DLD1 (cell line): ENCODE data around the gene SLC11A1.

Experiments used
- in situ Hi-C: cut with HindIII; loops from 2 replicates; pipeline ENCODE4 v1.10.0; 2017; ENCODE audit warnings: low sequenced_read_pairs

SLC11A1 gene

GRCh38 chr2:218366621-218367414 is 15.3 kb upstream of the SLC11A1 start:
- in situ Hi-C loops: no loop called here

- in situ Hi-C loops: no loop called here
Observed at GRCh38 chr2:218367415-218368149, 14.5 kb upstream of the SLC11A1 start.

GRCh38 chr2:218368150-218368528 is 13.9 kb upstream of the SLC11A1 start:
- in situ Hi-C loops: no loop called here

- in situ Hi-C loops: no loop called here
Observed at GRCh38 chr2:218368621-218369153, 13.4 kb upstream of the SLC11A1 start.

GRCh38 chr2:218369330-218369729 is 12.7 kb upstream of the SLC11A1 start:
- in situ Hi-C loops: no loop called here

DNA sequence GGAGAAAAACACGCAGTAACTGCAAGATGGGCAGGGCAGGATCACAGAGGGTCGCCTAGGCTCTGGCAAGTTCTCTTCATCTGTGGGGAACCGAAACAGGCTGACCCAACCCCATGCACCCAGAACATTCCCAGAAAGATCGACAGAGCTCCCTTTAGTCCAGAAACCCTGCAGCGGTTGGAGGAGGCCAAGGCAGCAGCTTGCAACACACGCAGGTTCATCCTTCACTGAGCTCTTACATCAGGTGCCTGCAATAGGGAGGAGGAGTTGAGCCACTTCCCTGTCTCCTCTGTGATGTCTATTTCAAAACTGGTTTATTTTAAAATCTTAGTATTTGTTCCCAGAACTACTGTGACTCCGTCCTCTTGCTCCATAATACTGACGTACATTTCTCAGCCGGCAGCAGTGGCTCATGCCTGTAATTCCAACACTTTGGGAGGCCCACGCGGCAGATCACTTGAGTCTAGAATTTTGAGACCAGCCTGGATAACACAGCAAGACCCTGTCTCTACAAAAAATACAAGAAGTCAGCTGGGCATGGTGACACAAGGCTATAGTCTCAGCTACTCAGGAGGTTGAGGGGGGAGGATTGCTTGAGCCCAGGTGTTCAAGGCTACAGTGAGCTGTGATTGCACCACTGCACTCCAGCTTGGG is 11.5 kb upstream of the SLC11A1 start:
- in situ Hi-C loops: no loop called here

- in situ Hi-C loops: no loop called here
Observed at GRCh38 chr2:218371983-218372350, 10.1 kb upstream of the SLC11A1 start.

GRCh38 chr2:218374795-218375194 is 7.3 kb upstream of the SLC11A1 start:
- in situ Hi-C loops: no loop called here

DNA sequence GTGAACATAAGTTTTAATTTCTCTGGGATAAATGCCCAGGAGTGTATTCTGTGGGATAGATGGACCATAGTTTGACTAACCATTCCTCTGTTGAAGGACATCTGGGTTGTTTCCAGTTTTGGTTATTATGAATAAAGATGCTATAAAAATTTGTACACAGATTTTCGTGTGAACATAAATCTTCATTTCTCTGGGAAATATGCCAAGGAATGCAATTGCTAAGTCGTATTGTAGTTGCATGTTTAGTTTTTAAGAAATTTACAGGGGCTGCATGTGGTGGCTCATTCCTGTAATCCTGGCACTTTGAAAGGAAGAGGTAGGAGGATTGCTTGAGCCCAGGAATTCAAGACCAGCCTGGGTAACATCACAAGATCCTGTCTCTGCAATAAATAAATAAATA is 6.9 kb upstream of the SLC11A1 start:
- in situ Hi-C loops: no loop called here

- in situ Hi-C loops: no loop called here
Observed at GRCh38 chr2:218378053-218378452, 4.0 kb upstream of the SLC11A1 start.

GRCh38 chr2:218382785-218383184 is 712 bp downstream of the SLC11A1 start:
- in situ Hi-C loops: no loop called here

DNA sequence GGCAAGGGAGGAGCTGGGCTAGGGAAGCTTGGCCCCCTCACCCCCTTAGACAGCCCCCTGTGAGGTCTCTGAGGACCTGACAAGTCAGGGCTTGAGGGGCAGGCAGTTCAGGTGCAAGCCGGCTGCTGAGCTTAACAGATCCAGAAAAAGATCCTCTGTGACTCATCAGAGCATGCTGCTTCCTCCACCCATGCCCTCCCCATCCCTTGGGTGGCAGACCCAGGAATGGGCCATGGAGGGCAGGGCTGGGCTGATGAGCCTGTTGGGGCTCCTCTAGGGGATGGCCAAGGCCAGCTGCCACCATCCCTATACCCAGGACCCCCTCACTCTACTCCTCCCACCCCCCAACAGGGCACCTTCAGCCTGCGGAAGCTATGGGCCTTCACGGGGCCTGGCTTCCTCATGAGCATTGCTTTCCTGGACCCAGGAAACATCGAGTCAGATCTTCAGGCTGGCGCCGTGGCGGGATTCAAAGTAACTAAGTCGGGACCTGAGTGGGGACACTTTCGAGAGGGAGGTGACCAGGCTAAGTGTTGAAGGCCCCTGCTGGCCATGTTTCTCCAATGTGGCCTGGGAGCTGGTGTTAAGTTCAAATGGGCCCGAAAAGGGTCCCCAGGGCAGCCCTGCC is 1.9 kb downstream of the SLC11A1 start:
- in situ Hi-C loops: no loop called here

- in situ Hi-C loops: no loop called here
Observed at GRCh38 chr2:218384975-218385374, 2.9 kb downstream of the SLC11A1 start.

DNA sequence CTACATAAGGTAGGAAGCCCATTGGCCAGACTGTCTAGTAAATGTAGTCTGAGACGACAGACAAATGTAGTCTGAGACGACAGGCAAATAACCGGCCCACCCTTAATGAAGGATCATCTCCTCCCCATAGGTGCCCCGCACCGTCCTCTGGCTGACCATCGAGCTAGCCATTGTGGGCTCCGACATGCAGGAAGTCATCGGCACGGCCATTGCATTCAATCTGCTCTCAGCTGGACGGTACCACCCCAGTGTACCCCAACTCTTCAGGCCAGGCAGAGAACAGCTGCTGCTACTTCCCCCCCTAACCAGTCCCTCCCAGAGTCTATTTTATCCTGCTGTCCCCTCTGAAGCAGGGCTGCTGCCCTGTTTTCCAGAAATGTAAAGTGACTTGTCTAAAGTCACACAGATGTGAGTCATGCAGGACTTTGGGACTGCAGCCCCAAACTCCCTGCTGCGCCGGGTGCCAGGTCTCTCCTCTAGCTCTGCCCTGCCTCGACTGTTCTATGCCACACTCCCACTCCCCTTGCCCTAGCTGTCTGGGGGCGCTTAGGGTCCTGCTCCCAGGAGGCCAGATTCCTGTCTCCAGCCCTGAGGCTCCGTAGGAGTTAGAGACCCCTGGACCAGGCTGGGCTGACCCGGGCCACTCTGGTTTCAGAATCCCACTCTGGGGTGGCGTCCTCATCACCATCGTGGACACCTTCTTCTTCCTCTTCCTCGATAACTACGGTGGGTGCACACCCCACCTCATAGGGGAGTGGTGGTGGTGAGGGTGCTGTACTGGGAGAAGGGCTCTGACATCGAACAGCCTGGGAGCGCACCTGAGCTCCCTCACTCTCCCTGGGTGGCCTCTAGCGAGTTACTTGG is 4.7 kb downstream of the SLC11A1 start:
- in situ Hi-C loops: no loop called here

GRCh38 chr2:218387369-218388194 is 5.5 kb downstream of the SLC11A1 start:
- in situ Hi-C loops: no loop called here

DNA sequence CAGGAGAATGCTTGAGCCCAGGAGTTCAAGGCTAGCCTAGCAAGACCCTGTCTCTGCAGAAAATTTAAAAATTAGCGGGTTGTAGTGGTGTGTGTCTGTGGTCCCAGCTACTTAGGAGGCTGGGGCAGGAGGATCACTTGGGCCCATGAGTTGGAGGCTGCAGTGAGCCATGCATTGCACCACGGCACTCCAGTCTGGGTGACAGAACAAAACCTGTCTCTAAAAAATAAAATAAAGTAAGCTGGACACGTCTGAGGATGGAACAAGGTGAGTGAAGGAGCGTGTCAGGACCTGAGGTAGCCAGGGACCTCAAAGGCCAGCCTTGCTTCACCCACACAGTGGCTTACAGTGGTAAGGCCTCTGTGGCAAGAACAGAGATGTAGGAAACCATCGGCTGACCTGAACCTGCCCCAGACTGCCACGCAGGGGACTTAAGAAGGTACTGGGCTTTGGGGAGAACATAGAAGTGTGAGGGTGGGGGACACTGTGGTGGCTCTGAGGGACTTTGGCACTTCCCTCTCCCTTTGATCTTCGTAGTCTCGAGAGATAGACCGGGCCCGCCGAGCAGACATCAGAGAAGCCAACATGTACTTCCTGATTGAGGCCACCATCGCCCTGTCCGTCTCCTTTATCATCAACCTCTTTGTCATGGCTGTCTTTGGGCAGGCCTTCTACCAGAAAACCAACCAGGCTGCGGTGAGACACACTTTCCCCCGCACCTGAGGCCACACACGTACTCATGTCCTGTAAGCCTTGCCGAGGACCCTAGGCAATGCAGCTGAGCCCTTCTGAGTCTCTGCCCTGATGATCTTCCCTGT is 7.5 kb downstream of the SLC11A1 start:
- in situ Hi-C loops: no loop called here

- in situ Hi-C loops: no loop called here
Observed at GRCh38 chr2:218391202-218391601, 9.1 kb downstream of the SLC11A1 start.

GRCh38 chr2:218392459-218392858 is 10.4 kb downstream of the SLC11A1 start:
- in situ Hi-C loops: no loop called here
